GM12873 (cell line): ENCODE data around the gene PLA2G6.

ENCODE experiments used
- TF ChIP-seq, protein P1 (sequence below): IDR thresholded peaks from 2 replicates; pipeline ENCODE4 v1.5.1; 2012; ENCODE audit warnings: low read depth, mild to moderate bottlenecking, moderate library complexity, low read length, control low read depth; ENCODE audit not compliant: insufficient read depth; ENCODE audit errors: missing control alignments

Gene PLA2G6

GRCh38 chr22:38079804-38080203 lies 101.8 kb downstream of the PLA2G6 start:
- TF ChIP-seq, protein P1, sequence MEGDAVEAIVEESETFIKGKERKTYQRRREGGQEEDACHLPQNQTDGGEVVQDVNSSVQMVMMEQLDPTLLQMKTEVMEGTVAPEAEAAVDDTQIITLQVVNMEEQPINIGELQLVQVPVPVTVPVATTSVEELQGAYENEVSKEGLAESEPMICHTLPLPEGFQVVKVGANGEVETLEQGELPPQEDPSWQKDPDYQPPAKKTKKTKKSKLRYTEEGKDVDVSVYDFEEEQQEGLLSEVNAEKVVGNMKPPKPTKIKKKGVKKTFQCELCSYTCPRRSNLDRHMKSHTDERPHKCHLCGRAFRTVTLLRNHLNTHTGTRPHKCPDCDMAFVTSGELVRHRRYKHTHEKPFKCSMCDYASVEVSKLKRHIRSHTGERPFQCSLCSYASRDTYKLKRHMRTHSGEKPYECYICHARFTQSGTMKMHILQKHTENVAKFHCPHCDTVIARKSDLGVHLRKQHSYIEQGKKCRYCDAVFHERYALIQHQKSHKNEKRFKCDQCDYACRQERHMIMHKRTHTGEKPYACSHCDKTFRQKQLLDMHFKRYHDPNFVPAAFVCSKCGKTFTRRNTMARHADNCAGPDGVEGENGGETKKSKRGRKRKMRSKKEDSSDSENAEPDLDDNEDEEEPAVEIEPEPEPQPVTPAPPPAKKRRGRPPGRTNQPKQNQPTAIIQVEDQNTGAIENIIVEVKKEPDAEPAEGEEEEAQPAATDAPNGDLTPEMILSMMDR = no peak

DNA sequence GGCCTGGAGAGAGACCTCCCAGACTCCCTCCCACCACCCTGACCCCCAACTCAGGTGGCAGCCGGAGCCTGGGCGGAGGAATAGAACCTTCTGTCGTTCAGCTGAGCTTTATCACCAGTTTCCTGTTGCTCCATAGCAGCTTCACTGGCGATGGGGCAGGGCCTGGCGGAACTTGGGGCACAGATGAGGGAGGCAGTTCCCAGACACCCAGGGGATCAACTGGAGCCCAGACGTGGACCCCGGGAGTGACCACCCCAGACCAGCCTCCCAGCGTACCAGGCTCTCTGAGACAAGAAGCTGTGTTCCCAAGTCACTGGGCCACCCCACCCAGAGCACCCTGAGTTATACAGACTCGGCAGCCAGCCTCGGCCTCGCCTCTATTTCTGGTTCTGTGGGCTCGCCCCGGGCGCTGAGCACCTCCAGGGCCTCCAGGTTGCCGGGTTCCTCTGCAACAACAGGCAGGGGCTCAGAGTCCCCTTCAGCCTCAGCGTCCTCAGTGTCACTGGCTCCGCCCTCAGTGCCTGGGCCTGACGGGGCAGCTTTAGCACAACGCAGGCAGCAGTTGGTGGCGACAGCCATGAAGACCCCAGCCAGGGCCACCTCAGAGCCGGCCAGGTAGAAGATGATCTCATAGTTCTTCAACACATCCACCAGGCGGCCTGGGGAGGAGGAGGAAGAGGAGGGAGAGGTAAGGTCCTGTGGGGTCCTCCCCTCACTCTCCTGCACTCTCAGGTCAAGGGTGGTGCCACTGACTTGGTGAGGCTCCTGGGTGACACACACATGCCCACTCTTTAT lies 103.4 kb downstream of the PLA2G6 start:
- TF ChIP-seq, protein P1 = no peak

DNA sequence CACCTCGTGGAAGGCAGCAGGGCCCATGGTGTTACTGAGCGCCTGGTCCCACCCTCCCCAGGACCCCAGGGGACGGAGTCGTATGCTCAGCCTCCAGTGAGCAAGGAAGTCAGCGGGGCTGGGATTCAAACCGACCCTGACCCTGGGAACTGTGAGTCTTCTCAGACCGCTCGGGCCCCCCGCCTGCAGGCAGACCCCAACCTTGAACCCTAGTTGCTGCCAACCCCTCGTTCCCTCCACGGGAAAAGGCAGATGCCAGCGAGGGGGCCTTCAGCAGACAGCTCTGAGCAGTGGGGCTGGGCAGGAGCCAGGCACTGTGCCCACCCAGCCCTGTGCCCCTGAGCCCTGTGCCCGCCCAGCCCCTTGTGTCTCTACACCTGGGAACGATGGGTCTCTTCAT lies 104.0 kb downstream of the PLA2G6 start:
- TF ChIP-seq, protein P1 = no peak

DNA sequence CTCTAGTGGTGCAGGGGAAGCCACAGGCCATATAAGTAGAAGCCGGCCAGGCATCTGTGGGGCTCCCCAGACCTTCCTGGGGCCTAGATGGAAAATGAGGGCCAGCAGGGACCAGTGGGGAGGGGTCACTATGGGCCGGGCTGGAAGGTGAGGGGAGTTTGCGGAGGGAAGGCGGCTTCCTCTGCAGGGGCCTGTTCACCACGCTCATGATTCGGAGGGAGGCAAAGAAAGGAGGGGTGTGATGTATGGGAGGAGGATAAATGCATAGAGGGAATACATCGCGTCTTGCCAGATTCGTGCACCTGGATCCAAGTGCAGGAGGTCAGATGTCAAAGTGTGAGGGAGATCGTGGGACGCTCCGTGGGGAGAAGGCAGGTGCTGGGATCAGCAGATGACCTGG lies 104.5 kb downstream of the PLA2G6 start:
- TF ChIP-seq, protein P1 = no peak

GRCh38 chr22:38075961-38076360 lies 105.7 kb downstream of the PLA2G6 start:
- TF ChIP-seq, protein P1 = no peak

DNA sequence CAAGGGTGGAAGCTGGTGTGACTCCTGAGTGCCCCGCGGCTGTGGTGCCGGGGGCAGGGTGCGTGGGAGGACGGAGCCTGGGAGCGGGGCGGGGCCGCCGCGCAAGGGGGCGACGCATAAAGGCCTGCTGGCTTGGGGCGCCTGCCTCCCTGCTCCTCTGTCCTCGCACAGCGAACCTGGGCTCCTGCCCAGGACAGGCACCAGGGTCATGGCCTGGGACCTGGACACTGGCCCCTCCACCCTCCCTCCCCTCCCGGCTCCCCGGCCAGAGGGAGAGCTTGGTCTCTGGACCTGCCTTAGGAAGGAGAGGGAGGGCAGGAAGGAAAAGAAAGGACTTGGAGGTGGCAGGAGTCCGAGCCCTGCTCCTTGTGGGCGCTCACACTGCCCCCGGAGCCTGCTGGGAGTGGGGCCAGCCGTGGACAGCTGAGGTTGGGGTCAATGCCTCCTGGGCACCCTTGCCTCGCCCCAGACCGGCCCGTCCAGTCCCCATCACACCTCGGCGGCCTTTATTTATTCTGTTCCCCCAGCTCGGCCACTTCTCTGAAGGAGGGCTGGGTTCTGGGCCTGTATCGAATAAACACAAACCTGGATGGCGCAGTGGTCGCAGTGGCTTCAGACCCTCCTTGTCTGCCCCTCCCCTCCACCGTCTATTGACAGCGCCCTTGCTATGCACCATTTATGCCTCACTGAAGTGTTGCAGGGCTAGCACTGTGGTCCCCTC lies 106.4 kb downstream of the PLA2G6 start:
- TF ChIP-seq, protein P1 = no peak
